ENCODE measurements around the gene CD58. TPM values are rescaled to one million over a fixed set of nuclear protein-coding genes. Genes with fewer than 3 reads are reported as not detected.

The CD58 gene
- total and polyA plus RNA-seq, 9 of the 15 experiments (the other 6 are each of a cell fraction or from before 2014, with no cell fraction given): 18.1 to 113 (median 37.4) TPM

DNA sequence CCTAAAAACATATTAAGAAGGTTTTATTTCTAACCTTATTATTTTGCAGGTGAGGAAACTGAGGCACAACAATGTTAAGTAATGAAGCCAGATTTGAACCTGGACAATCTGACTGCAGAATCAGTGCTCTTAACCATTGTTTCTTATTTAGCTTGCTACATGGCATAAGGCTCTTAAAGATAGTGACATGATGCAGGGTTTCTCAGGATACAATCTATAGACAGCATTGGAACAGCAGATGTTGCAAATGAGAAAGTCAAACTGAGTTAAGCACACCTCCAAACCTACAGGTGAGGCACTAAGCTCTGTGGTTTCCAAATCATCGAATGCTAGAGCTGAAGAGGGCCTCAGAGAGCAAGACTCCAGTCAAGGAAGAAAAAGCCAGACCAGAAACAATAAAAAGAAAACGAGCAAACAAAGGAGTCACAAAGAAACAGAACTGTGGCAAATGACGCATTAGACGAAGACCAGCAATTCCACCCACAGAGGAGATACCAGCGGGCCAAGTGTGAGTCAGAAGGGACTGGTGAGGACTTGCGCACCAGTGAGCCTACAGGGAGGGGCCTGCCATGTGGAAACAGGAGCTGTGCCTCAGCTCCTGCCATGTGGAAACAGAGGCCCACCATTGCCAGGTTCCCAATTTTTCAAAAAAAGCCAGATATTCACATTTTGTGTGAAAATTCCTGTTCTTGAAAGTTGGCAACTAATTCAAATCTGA is 14.4 kb downstream of the CD58 start (continued):
- TF ChIP-seq HDGF (IDR thresholded peaks at IDR 0.05) (no peak), ZNF197 (CRISPR knock-in tag; IDR thresholded peaks at IDR 0.05; ENCODE audit: low read depth) (no peak), HNRNPK (IDR thresholded peaks at IDR 0.05; ENCODE audit: low read depth, low read length, poor library complexity, severe bottlenecking) (no peak), SAFB2 (IDR thresholded peaks at IDR 0.05; ENCODE audit: borderline replicate concordance, low read depth, low read length, severe bottlenecking) (no peak), U2AF1 (optimal IDR thresholded peaks at IDR 0.05; ENCODE audit: low read depth, low read length) (no peak), SIN3B (IDR thresholded peaks at IDR 0.05; ENCODE audit: low read depth) (no peak), LARP7 (IDR thresholded peaks at IDR 0.05) (peak; percentile 47; the same call in 1 of the 2 replicates), FOXK2 (conservative IDR thresholded peaks at IDR 0.05 in 1 of 2, IDR thresholded peaks at IDR 0.05 in 1 of 2; ENCODE audit: low read depth in 2 of 2) (peak; percentile 22 to 45; a peak in 1 of 4 replicates), ZNF24 (IDR thresholded peaks at IDR 0.05) (peak; percentile 27; the same call in 1 of the 2 replicates), EGR1 (conservative IDR thresholded peaks at IDR 0.05) (peak; percentile 76), HIVEP1 (CRISPR knock-in tag; IDR thresholded peaks at IDR 0.05) (no peak), CXXC5 (CRISPR knock-in tag; IDR thresholded peaks at IDR 0.05) (peak; percentile 31; the same call in 1 of the 2 replicates), ZNF778 (CRISPR knock-in tag; IDR thresholded peaks at IDR 0.05) (no peak), POU5F1 (IDR thresholded peaks at IDR 0.05; ENCODE audit: borderline replicate concordance, low read depth, low read length, partially characterized antibody) (no peak), CTBP1 (IDR thresholded peaks at IDR 0.05; ENCODE audit: borderline replicate concordance) (0 out of 2 replicates have a peak, but pooled peaks have one; percentile 21), MXI1 (IDR thresholded peaks at IDR 0.05; ENCODE audit: low read depth, low read length) (no peak), SP2 (IDR thresholded peaks at IDR 0.05; ENCODE audit: extremely low read depth, low read depth, low read length, poor library complexity, severe bottlenecking) (no peak), ZC3H11A (IDR thresholded peaks at IDR 0.05; ENCODE audit: low read depth, low read length) (no peak), ZNF253 (CRISPR knock-in tag; conservative IDR thresholded peaks at IDR 0.05) (no peak), MED1 (CRISPR knock-in tag; IDR thresholded peaks at IDR 0.05; ENCODE audit: borderline replicate concordance) (no peak), MBD2 (IDR thresholded peaks at IDR 0.05; ENCODE audit: borderline replicate concordance, low read depth) (no peak), CBFB (CRISPR knock-in tag; IDR thresholded peaks at IDR 0.05) (no peak)
- TF ChIP-seq, protein P1, sequence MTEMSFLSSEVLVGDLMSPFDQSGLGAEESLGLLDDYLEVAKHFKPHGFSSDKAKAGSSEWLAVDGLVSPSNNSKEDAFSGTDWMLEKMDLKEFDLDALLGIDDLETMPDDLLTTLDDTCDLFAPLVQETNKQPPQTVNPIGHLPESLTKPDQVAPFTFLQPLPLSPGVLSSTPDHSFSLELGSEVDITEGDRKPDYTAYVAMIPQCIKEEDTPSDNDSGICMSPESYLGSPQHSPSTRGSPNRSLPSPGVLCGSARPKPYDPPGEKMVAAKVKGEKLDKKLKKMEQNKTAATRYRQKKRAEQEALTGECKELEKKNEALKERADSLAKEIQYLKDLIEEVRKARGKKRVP (CRISPR knock-in tag; IDR thresholded peaks at IDR 0.05): no peak
- TF ChIP-seq, protein P2, sequence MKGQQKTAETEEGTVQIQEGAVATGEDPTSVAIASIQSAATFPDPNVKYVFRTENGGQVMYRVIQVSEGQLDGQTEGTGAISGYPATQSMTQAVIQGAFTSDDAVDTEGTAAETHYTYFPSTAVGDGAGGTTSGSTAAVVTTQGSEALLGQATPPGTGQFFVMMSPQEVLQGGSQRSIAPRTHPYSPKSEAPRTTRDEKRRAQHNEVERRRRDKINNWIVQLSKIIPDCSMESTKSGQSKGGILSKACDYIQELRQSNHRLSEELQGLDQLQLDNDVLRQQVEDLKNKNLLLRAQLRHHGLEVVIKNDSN (CRISPR knock-in tag; IDR thresholded peaks at IDR 0.05): no peak
- TF ChIP-seq, protein P3, sequence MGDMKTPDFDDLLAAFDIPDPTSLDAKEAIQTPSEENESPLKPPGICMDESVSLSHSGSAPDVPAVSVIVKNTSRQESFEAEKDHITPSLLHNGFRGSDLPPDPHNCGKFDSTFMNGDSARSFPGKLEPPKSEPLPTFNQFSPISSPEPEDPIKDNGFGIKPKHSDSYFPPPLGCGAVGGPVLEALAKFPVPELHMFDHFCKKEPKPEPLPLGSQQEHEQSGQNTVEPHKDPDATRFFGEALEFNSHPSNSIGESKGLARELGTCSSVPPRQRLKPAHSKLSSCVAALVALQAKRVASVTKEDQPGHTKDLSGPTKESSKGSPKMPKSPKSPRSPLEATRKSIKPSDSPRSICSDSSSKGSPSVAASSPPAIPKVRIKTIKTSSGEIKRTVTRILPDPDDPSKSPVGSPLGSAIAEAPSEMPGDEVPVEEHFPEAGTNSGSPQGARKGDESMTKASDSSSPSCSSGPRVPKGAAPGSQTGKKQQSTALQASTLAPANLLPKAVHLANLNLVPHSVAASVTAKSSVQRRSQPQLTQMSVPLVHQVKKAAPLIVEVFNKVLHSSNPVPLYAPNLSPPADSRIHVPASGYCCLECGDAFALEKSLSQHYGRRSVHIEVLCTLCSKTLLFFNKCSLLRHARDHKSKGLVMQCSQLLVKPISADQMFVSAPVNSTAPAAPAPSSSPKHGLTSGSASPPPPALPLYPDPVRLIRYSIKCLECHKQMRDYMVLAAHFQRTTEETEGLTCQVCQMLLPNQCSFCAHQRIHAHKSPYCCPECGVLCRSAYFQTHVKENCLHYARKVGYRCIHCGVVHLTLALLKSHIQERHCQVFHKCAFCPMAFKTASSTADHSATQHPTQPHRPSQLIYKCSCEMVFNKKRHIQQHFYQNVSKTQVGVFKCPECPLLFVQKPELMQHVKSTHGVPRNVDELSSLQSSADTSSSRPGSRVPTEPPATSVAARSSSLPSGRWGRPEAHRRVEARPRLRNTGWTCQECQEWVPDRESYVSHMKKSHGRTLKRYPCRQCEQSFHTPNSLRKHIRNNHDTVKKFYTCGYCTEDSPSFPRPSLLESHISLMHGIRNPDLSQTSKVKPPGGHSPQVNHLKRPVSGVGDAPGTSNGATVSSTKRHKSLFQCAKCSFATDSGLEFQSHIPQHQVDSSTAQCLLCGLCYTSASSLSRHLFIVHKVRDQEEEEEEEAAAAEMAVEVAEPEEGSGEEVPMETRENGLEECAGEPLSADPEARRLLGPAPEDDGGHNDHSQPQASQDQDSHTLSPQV (IDR thresholded peaks at IDR 0.05): peak; percentile 88
